Kidney capillary endothelial cell (primary cell): ENCODE measurements around the gene ZNF407.

Experiments used
- DNase-seq: peaks from one replicate; pipeline ENCODE4 v3.0.0-alpha.2; 2018; ENCODE audit warnings: low spot score

Gene ZNF407

DNA sequence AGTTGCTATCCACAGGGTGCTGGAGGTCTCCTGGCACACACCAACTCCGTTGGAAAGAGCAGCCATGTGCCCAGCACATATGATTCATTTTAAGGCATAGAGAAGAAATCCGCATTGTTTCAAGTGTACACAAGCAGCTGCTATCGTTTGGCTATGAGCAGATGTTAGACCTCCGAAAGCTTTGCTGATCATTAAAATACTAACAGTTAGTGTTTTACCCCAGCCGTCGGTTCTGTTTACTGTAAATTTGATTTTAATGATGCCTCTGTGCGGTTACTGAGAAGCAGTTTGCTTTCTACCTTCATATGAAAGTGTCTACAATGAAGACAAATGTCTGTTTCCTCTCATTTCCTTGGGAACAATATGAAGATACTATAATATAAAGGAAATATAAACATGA lies 456.4 kb downstream of the ZNF407 start:
- no peak for DNase-seq

DNA sequence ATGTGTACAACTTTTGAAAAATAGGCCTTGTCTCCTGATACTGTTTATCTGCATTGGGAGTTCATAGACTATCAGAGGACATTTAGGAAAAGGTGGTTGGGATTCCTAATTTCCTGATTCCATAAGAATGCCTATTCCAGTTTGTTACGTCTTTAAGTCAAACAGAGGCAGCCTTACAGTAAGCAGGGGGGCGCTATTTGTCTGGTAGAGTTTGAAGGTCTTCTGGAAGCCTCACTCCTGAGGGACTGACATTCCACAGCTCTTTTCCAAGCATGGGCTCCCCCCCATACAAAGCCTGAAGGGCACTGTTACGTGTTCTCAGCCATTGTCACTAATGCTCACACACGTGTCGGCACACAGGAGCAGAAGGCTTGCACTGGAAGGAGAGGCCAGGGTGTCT lies 456.9 kb downstream of the ZNF407 start:
- no peak for DNase-seq

DNA sequence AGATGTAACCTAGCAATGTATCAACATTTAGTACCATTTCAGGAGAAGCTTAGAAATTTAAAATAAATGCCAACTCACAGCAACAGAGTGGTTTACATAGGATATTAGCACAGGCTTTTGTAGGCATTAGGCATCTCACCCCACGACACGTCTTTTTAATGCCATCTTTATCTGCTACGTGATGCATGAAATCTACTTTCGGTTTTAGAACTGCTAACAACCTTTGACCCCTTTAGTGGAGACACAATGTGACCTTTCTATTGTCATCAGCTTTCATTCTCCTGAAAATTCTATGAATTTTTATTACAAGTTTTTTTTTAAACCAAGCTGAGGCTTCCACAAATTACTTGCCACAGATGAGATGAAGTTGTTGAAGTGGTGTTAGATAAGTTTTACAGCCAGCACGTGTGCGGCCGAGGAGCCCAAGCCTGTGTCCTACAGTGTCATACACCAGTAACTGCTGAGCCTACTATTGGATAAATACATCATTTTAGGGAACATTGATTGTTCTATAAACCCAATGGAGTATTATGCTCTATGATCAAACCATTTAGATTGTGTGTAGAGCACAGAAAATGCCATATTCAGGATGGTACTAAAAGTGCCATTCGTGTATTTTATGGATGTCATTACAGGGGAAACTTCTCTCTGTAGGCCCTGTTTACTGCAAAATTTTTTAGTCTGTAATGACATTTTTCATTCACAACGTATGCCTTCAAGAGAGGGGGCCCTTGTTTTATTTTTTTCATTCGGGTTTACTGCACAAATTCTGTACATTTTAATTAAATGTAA lies 459.7 kb downstream of the ZNF407 start:
- no peak for DNase-seq

- no peak for DNase-seq
These were observed 462.5 kb downstream of the ZNF407 start for GRCh38 chr18:75060185-75060584.

DNA sequence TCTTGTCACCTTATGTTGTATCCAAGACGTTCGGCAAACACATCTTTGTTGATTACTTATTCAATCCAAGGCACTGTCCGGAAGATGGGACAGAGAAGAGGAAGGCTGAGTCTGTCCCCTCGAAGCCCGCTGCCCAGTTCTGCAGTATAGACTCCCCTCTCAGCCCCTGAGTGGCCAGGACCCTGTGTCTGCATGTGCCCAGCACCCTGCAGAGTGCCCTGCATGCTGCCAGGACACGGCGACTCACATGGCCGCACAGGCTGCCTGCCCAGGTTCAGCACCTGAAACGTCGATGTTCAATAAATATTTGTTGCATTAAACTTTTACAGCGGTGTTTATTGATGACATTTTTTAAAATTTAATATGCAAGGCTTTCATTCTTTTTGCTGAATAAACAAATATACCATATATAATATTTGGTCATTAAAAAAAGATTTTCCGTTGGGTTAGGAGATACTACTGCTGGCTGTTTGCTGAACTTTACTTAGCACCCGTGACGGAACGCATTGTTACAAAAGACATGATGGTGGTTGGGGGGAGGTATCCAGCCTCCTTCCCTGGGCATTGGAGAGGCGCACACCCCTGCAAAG lies 464.7 kb downstream of the ZNF407 start:
- no peak for DNase-seq

DNA sequence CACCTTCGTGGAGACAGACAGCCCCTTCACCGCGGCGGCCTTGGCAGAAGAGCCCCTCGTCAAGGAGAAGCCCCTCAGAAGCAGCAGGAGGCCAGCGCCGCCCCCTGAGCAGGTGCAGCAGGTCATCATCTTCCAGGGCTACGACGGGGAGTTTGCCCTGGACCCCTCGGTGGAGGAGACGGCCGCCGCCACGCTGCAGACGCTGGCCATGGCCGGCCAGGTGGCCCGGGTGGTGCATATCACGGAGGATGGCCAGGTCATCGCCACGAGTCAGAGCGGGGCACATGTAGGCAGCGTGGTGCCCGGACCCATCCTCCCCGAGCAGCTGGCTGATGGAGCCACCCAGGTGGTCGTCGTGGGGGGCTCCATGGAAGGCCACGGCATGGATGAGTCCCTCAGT lies 465.5 kb downstream of the ZNF407 start:
- DNase-seq: no peak

DNA sequence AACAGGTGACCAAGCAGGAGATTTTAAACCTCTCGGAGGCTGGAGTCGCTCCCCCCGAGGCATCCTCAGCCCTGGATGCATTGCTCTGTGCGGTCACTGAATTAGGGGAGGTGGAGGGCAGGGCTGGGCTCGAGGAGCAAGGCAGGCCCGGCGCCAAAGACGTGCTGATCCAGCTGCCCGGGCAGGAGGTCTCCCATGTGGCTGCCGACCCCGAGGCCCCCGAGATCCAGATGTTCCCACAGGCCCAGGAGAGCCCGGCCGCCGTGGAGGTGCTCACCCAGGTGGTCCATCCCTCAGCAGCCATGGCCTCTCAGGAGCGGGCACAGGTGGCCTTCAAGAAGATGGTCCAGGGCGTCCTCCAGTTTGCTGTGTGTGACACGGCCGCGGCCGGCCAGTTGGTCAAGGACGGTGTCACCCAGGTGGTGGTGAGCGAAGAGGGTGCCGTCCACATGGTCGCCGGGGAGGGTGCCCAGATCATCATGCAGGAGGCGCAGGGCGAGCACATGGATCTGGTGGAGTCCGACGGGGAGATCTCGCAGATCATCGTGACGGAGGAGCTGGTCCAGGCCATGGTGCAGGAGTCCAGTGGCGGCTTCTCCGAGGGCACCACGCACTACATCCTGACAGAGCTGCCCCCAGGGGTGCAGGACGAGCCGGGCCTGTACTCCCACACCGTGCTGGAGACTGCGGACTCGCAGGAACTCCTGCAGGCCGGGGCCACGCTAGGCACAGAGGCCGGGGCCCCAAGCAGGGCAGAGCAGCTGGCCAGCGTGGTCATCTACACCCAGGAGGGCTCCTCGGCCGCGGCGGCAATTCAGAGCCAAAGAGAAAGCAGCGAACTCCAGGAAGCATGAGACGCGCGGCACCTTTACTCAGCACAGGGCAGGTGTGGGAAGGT lies 466.2 kb downstream of the ZNF407 start:
- no peak for DNase-seq

DNA sequence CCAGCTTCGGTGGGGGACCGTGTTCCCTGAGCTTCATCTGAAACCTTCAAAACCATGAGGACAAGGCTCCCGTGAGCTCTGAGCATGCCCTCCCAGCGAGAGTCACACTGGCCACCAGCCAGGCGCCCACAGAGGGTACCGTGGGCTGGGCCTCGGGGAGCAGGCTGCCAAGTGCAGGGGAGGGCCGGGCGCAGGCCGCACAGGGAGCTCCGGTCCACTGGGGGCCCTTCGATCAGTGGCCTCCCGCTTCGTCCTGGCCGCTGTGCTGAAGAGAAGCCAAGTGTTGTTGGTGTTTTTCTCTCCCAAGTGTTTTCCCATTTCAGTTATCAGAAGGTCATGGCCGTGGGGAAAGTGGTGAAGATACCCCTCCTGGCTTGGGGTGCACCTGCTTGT lies 466.8 kb downstream of the ZNF407 start:
- DNase-seq: no peak

- no peak for DNase-seq
These were observed 467.8 kb downstream of the ZNF407 start for GRCh38 chr18:75065251-75066000.

GRCh38 chr18:75066021-75066880 lies 468.6 kb downstream of the ZNF407 start:
- DNase-seq: no peak

GRCh38 chr18:75066936-75067335 lies 469.3 kb downstream of the ZNF407 start:
- no peak for DNase-seq

GRCh38 chr18:75067996-75068645 lies 470.5 kb downstream of the ZNF407 start:
- no peak for DNase-seq

GRCh38 chr18:75068682-75069435 lies 471.2 kb downstream of the ZNF407 start:
- peak; percentile 76 for DNase-seq

- no peak for DNase-seq
These were observed 472.6 kb downstream of the ZNF407 start for GRCh38 chr18:75070235-75070624.

GRCh38 chr18:75070625-75071483 lies 473.2 kb downstream of the ZNF407 start:
- peak; percentile 99 for DNase-seq

- DNase-seq: no peak
These were observed 473.8 kb downstream of the ZNF407 start for GRCh38 chr18:75071484-75071785.

DNA sequence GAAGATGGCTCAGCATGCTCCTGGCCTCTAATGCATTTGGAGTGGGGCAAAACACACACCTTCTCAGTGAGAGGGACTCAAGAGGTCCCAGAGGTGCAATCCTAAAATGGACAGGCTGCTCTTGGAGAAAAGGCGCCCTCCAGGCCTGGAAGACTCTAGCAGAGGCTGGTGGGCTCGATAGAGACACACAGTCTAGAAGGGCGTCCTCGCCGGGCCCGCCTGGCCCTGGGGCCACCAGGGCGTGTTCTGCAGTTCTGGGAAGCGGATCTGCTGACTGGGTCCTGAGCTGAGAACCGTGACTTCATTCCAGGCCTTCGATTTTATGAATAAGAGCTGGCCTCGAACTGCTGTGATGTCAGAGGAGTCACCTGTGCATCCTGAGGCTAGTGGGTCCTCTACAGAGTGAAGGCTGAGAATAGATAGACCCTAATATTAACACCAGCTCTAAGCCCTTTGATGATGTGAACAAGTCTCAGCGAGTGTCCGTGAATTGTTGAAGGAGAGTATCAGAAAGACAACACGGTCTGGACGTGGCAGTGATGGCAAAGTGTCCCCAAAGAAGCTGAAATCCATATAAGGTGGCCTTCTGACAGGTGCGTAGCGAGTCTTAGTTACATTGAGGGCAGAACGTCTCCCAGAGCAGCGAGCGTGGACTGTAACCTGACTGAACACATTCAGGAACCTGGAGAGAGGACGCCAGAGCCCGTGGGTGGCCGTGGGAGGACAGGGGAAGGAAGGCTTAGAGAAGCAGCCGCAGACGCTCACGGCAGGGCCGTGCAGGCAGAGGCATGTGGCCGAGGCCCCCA lies 474.4 kb downstream of the ZNF407 start:
- no peak for DNase-seq

- DNase-seq: no peak
These were observed 475.2 kb downstream of the ZNF407 start for GRCh38 chr18:75072672-75073371.
